Measurements from ENCODE around the gene CYTH4. TPM values are rescaled to one million over a fixed set of nuclear protein-coding genes. Genes with fewer than 3 reads are reported as not detected.

The CYTH4 gene
- polyA plus RNA-seq, 2 of the 4 experiments (the other 2 are of a cell fraction), result 0.05 to 0.10 TPM

DNA sequence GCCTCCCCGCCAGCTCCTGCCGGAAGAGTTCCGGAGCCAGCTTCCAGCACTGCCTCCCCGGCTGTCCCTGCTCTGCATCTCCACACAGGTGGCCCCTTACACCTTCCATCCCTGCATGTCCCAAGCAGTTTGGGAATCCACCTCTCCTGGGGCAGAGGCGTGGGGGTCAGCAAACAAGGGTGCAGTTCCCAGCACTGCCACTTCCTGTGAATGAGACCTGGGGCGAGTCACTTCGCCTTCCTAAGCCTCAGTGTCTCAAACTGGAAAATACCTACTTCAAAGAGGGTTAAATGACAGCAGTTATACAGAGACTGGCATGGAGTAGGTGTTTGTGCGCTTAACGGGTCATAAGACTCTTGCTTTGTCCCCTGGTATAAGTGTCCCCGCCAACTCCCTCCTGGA lies 5.2 kb downstream of the CYTH4 start:
- CTCF ChIA-PET, result interaction anchor here (0.9 kb wide), 1 partner anchor 17 kb away, joined by 3 read pairs; no protein-coding TSS in a partner anchor
- TF ChIP-seq KDM1A (IDR thresholded peaks at IDR 0.05; ENCODE audit: low read depth) (no peak), RCOR1 (IDR thresholded peaks at IDR 0.05; ENCODE audit: low read depth, low read length) (no peak), TP53 (CRISPR knock-in tag; IDR thresholded peaks at IDR 0.05) (no peak), JUNB (IDR thresholded peaks at IDR 0.05) (no peak), MAZ (IDR thresholded peaks at IDR 0.05; ENCODE audit: borderline replicate concordance, low read depth, low read length) (no peak), EHF (CRISPR knock-in tag; IDR thresholded peaks at IDR 0.05) (no peak), HMGXB4 (CRISPR knock-in tag; IDR thresholded peaks at IDR 0.05; ENCODE audit: borderline replicate concordance) (no peak), SREBF2 (IDR thresholded peaks at IDR 0.05) (no peak), EHMT2 (IDR thresholded peaks at IDR 0.05; ENCODE audit: low read depth) (no peak), RARB (CRISPR knock-in tag; IDR thresholded peaks at IDR 0.05) (no peak), CBX8 (IDR thresholded peaks at IDR 0.05) (no peak), FOXS1 (CRISPR knock-in tag; IDR thresholded peaks at IDR 0.05) (no peak), KDM5A (IDR thresholded peaks at IDR 0.05) (no peak), HOXA7 (CRISPR knock-in tag; IDR thresholded peaks at IDR 0.05) (no peak)
- TF ChIP-seq, protein P1, sequence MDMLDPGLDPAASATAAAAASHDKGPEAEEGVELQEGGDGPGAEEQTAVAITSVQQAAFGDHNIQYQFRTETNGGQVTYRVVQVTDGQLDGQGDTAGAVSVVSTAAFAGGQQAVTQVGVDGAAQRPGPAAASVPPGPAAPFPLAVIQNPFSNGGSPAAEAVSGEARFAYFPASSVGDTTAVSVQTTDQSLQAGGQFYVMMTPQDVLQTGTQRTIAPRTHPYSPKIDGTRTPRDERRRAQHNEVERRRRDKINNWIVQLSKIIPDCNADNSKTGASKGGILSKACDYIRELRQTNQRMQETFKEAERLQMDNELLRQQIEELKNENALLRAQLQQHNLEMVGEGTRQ (IDR thresholded peaks at IDR 0.05), result no peak
- TF ChIP-seq, protein P2, sequence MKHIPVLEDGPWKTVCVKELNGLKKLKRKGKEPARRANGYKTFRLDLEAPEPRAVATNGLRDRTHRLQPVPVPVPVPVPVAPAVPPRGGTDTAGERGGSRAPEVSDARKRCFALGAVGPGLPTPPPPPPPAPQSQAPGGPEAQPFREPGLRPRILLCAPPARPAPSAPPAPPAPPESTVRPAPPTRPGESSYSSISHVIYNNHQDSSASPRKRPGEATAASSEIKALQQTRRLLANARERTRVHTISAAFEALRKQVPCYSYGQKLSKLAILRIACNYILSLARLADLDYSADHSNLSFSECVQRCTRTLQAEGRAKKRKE (CRISPR knock-in tag; IDR thresholded peaks at IDR 0.05; ENCODE audit: low read depth), result no peak
- TF ChIP-seq, protein P3, sequence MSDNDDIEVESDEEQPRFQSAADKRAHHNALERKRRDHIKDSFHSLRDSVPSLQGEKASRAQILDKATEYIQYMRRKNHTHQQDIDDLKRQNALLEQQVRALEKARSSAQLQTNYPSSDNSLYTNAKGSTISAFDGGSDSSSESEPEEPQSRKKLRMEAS (IDR thresholded peaks at IDR 0.05), result no peak
- TF ChIP-seq, protein P4, sequence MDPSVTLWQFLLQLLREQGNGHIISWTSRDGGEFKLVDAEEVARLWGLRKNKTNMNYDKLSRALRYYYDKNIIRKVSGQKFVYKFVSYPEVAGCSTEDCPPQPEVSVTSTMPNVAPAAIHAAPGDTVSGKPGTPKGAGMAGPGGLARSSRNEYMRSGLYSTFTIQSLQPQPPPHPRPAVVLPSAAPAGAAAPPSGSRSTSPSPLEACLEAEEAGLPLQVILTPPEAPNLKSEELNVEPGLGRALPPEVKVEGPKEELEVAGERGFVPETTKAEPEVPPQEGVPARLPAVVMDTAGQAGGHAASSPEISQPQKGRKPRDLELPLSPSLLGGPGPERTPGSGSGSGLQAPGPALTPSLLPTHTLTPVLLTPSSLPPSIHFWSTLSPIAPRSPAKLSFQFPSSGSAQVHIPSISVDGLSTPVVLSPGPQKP (IDR thresholded peaks at IDR 0.05; ENCODE audit: low read depth, low read length), result no peak
- H3K27ac ChIP-seq, result no peak overlapping the region
- no peaks in the 10 kb centered on the region for H3K9me3 ChIP-seq
- ATAC-seq (peak; percentile 40 to 56; a peak in 3 of 6 replicates), FAIRE-seq (no peak), DNase-seq (ENCODE audit: low read depth in 1 of 2, low spot score in 1 of 2) (no peak)
- no peaks in the 10 kb centered on the region for H3K4me1 ChIP-seq
- H3K4me3 ChIP-seq, result no peak overlapping the region
- 70% methylated on average over 10 of the region's 10 CpGs for WGBS (ENCODE audit: missing lambda C conversion rate)
- POLR2A ChIA-PET, result no interaction called here
- H3K4me2 ChIP-seq, result no peak overlapping the region

DNA sequence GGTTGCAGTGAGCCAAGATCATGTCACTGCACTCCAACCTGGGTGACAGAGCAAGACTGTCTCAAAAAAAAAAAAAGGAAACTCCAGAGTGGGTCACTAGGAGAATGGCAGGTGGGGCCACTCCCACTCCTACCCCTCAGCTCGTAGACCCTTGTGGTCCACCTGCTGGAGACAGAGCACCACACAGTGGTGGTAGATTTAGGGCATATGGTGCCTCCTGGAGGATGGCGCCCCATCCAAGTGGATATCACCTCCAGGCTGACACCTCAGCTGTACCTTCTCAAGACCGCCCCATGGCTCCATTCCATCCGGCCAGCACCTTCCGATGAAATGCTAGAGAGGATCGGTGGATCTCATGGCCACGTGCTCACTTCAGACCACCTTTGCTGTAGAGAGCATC lies 6.2 kb downstream of the CYTH4 start:
- H3K4me2 ChIP-seq, result no peak overlapping the region
- no peak for FAIRE-seq

More for the DNA sequence above, 6.2 kb downstream of the CYTH4 start:
- H3K4me1 ChIP-seq, result no peaks in the 10 kb centered on the region
- 86% methylated on average over 7 of the region's 7 CpGs for WGBS (ENCODE audit: missing lambda C conversion rate)
- H3K9me3 ChIP-seq, result no peaks in the 10 kb centered on the region
- CTCF ChIA-PET, result interaction anchor here (3.6 kb wide), 1 partner anchor 28 kb away, joined by 13 read pairs; no protein-coding TSS in a partner anchor
- H3K4me3 ChIP-seq, result no peak overlapping the region
- no peak for TF ChIP-seq ZNF302 (CRISPR knock-in tag; IDR thresholded peaks at IDR 0.05)
- TF ChIP-seq CEBPB (IDR thresholded peaks at IDR 0.05), result no peak
- TF ChIP-seq JUNB (IDR thresholded peaks at IDR 0.05), result no peak
- no peak for TF ChIP-seq FOSB (CRISPR knock-in tag; IDR thresholded peaks at IDR 0.05)
- no peak for TF ChIP-seq CHD2 (IDR thresholded peaks at IDR 0.05; ENCODE audit: low read length, partially characterized antibody)
- no peak for TF ChIP-seq HOXA7 (CRISPR knock-in tag; IDR thresholded peaks at IDR 0.05)
- no peak for TF ChIP-seq CBX8 (IDR thresholded peaks at IDR 0.05)
- no peak for TF ChIP-seq MAZ (IDR thresholded peaks at IDR 0.05; ENCODE audit: borderline replicate concordance, low read depth, low read length)
- no peak for DNase-seq (ENCODE audit: low read depth in 1 of 2, low spot score in 1 of 2)
- POLR2A ChIA-PET, result no interaction called here
- no peak for ATAC-seq
- H3K27ac ChIP-seq, result no peak overlapping the region
